Fibroblast of lung (primary cell): ENCODE data around the gene NOL4L. TPM values are rescaled to one million over a fixed set of nuclear protein-coding genes. Genes with fewer than 3 reads are reported as not detected.
A peak's percentile ranks its signal among the peaks of the same experiment; 100 is the strongest.

Experiments used
- DNase-seq, 2 donors: peaks; one replicate each; pipeline versions ENCODE4 v3.0.0 to v3.0.0-alpha.2; 2010; ENCODE audit warnings: low read depth in 2 of 2
- H2AFZ ChIP-seq: 2 replicates; pipeline ENCODE4 v1.5.1; 2012; ENCODE audit warnings: low read length, control low read depth, inconsistent platforms
- H3K27ac ChIP-seq: 2 replicates; pipeline ENCODE4 v1.5.1; 2011; ENCODE audit warnings: low read length, control low read depth; ENCODE audit not compliant: insufficient read depth
- H3K27me3 ChIP-seq: 2 replicates; pipeline ENCODE4 v1.5.1; 2011; ENCODE audit warnings: mild to moderate bottlenecking, low read length; ENCODE audit not compliant: control insufficient read depth, insufficient read depth
- H3K36me3 ChIP-seq: 2 replicates; pipeline ENCODE4 v1.5.1; 2011; ENCODE audit warnings: low read length; ENCODE audit not compliant: control insufficient read depth, insufficient read depth
- H3K4me1 ChIP-seq: 2 replicates; pipeline ENCODE4 v1.5.1; 2011; ENCODE audit warnings: low read length; ENCODE audit not compliant: control insufficient read depth, insufficient read depth; ENCODE audit errors: extremely low read depth
- H3K4me2 ChIP-seq: 2 replicates; pipeline ENCODE4 v1.5.1; 2011; ENCODE audit warnings: low read length, control low read depth; ENCODE audit not compliant: insufficient read depth; ENCODE audit errors: extremely low read depth
- H3K4me3 ChIP-seq, 4 experiments: fragments of 200-600 bp in 1 of 4; sonication (generic) in 1 of 4; replicated peaks in 1 of 4; 2 replicates each; pipeline ENCODE4 v1.5.1; 2011 to 2016; ENCODE audit warnings: low read length in 4 of 4, low read depth in 3 of 4, mild to moderate bottlenecking in 3 of 4, control low read depth in 2 of 4, inconsistent platforms in 1 of 4, mixed read lengths in 1 of 4; ENCODE audit not compliant: insufficient read depth in 1 of 4; ENCODE audit errors: control extremely low read depth in 1 of 4
- H3K79me2 ChIP-seq: 2 replicates; pipeline ENCODE4 v1.5.1; 2012; ENCODE audit warnings: mild to moderate bottlenecking, low read length, inconsistent platforms; ENCODE audit not compliant: control insufficient read depth, insufficient read depth
- H3K9ac ChIP-seq: 2 replicates; pipeline ENCODE4 v1.5.1; 2011; ENCODE audit warnings: mild to moderate bottlenecking, low read length, control low read depth; ENCODE audit not compliant: insufficient read depth
- H3K9me3 ChIP-seq: 2 replicates; pipeline ENCODE4 v1.5.1; 2012; ENCODE audit warnings: low read depth, low read length; ENCODE audit not compliant: control insufficient read depth, insufficient read depth
- H4K20me1 ChIP-seq: 2 replicates; pipeline ENCODE4 v1.5.1; 2011; ENCODE audit warnings: low read length; ENCODE audit not compliant: control insufficient read depth, insufficient read depth; ENCODE audit errors: extremely low read depth
- EZH2 ChIP-seq: IDR thresholded peaks from 2 replicates; pipeline ENCODE4 v1.5.1; 2012; ENCODE audit warnings: low read length, control low read depth, mild to moderate bottlenecking; ENCODE audit errors: missing control alignments
- polyA plus RNA-seq, 2 donors: library from polyadenylated mRNA; depleted of rRNA in 1 of 2; stranded (reverse) in 1 of 2; unstranded in 1 of 2; fragments of >200 nt; gene quantifications; 2 replicates each; pipeline ENCODE4 v1.2.1, GENCODE V29; 2011 to 2012; ENCODE audit warnings: missing spikeins in 1 of 2
- total RNA-seq: library from RNA; depleted of rRNA; stranded (reverse); fragments of >200 nt; gene quantifications from 2 replicates; pipeline ENCODE4 v1.2.1, GENCODE V29; 2014
- TF ChIP-seq, protein P1 (sequence below), 2 donors: IDR thresholded peaks in 1 of 2; conservative IDR thresholded peaks in 1 of 2; 1 replicate in 1 of 2; 2 replicates in 1 of 2; pipeline ENCODE4 v1.5.1; 2011 to 2012; ENCODE audit warnings: low read length in 2 of 2, control low read depth in 1 of 2, inconsistent platforms in 1 of 2, low read depth in 1 of 2, mild to moderate bottlenecking in 1 of 2

Gene NOL4L
- total and polyA plus RNA-seq, 2 donors (not counting 1 experiment from before 2014, with no cell fraction given), result 3.2 to 4.0 TPM

DNA sequence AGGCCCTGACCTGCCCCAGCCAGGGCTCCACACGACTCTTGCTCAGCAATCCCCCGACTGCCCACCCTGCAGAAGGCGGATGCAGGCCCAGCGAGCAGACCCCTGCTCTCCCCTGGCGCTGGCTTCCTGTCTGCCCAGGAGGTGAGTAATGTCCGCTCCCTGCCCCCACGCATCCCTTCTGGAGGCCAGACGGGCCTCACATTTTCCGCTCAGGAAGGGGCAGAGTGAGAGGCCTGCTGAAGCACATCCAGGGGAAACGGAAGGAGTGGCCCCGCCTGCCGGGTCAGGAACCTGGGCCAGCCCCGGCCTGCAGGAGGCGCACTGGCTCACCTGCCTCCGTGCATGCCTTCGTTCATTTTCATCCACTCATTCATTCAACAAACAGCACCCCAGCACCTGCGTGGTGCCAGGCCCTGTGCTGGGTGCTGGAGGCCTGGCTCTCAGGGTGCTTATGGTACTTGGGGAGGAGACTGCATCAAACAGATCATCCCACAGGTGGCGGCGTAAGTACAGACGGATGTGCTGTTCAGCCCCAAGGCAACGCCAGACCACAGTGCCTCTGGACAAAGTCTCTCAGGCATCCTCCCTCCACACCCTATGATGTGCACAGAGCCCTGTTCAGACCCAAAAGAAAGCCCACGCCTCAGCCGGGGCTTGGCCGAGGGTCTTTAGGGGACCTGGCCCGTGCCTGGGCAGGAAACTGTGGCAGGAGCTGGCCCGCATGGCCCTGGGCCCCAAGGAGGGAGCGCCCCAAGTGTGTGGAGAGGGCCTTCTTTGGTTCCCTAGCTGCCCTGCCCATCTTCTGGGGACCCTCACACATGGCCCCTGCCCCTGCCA, 114.9 kb downstream of the NOL4L start:
- no peaks in the 10 kb centered on the region for H3K27me3 ChIP-seq
- no peak overlapping the region for H3K27ac ChIP-seq
- H2AFZ ChIP-seq, result no peak overlapping the region
- peaks cover 12% of the 10 kb centered on the region for H3K79me2 ChIP-seq
- H3K4me2 ChIP-seq, result no peak overlapping the region
- H3K9me3 ChIP-seq, result no peaks in the 10 kb centered on the region
- TF ChIP-seq, protein P1, sequence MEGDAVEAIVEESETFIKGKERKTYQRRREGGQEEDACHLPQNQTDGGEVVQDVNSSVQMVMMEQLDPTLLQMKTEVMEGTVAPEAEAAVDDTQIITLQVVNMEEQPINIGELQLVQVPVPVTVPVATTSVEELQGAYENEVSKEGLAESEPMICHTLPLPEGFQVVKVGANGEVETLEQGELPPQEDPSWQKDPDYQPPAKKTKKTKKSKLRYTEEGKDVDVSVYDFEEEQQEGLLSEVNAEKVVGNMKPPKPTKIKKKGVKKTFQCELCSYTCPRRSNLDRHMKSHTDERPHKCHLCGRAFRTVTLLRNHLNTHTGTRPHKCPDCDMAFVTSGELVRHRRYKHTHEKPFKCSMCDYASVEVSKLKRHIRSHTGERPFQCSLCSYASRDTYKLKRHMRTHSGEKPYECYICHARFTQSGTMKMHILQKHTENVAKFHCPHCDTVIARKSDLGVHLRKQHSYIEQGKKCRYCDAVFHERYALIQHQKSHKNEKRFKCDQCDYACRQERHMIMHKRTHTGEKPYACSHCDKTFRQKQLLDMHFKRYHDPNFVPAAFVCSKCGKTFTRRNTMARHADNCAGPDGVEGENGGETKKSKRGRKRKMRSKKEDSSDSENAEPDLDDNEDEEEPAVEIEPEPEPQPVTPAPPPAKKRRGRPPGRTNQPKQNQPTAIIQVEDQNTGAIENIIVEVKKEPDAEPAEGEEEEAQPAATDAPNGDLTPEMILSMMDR (conservative IDR thresholded peaks at IDR 0.05 in 1 of 2, IDR thresholded peaks at IDR 0.05 in 1 of 2; ENCODE audit: low read depth in 1 of 2, low read length in 2 of 2), result peak in 1 of 2 donors; percentile 26
- TF ChIP-seq EZH2, result no peak
- H3K4me1 ChIP-seq, result peaks cover 23% of the 10 kb centered on the region
- no peaks in the 10 kb centered on the region for H4K20me1 ChIP-seq
- H3K4me3 ChIP-seq, result no peak overlapping the region
- peak; percentile 58 to 92 for DNase-seq
- H3K36me3 ChIP-seq, result peaks cover 2% of the 10 kb centered on the region
- H3K9ac ChIP-seq, result no peak overlapping the region

DNA sequence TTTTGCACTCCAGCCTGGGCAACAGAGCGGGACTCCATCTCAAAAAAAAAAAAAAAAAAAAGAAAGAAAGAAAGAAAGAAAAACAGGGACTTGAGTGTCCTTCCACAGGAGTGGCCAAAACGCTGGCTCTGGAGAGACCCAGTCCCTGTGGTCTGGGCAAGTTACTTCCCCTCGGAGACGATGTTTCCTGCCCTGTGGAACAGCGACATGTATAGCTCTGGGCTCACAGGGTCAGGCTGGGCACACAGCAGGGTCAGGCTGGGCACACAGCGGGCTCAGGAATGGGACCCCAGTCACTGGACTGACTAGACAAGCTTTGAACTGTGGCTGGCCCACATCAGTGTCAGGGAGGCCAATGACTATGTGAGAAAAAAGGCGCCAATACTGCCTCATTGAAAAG, 116.3 kb downstream of the NOL4L start:
- no peak overlapping the region for H3K9ac ChIP-seq
- H3K79me2 ChIP-seq, result peaks cover 7% of the 10 kb centered on the region
- peaks cover 17% of the 10 kb centered on the region for H3K4me1 ChIP-seq

DNA sequence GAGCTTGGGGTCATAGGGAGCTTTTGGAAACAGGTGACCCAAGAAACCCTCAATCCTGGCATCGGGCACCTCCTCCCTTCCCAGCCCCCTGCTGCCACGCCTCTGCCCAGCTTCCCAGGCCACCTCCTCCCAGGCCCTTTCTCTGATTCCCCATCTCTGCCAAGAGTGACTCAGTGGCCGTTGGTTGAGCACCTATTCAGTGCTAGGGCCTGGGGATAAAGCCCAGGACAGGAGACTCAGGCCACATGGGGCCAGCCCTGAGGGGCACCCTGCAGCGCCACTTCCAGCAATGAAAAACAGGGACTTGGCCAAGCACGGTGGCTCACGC, 116.9 kb downstream of the NOL4L start:
- Histone ChIP-seq H3K79me2 (peaks cover 3% of the 10 kb centered on the region), H3K27ac (no peak overlapping the region), H2AFZ (no peak overlapping the region), H3K27me3 (no peaks in the 10 kb centered on the region), H4K20me1 (no peaks in the 10 kb centered on the region), H3K4me3 (no peak overlapping the region), H3K9ac (no peak overlapping the region), H3K4me2 (no peak overlapping the region), H3K4me1 (peaks cover 13% of the 10 kb centered on the region), H3K36me3 (peaks cover 3% of the 10 kb centered on the region), H3K9me3 (no peaks in the 10 kb centered on the region)
- no peak for TF ChIP-seq EZH2
- TF ChIP-seq, protein P1 (conservative IDR thresholded peaks at IDR 0.05 in 1 of 2, IDR thresholded peaks at IDR 0.05 in 1 of 2; ENCODE audit: low read depth in 1 of 2, low read length in 2 of 2), result no peak
- no peak for DNase-seq

More for the DNA sequence above, 116.3 kb downstream of the NOL4L start:
- TF ChIP-seq, protein P1 (conservative IDR thresholded peaks at IDR 0.05 in 1 of 2, IDR thresholded peaks at IDR 0.05 in 1 of 2; ENCODE audit: low read depth in 1 of 2, low read length in 2 of 2), result no peak
- TF ChIP-seq EZH2, result no peak
- no peaks in the 10 kb centered on the region for H4K20me1 ChIP-seq
- no peak for DNase-seq
- H3K4me3 ChIP-seq, result no peak overlapping the region
- no peak overlapping the region for H3K4me2 ChIP-seq
- H3K27me3 ChIP-seq, result no peaks in the 10 kb centered on the region
- H2AFZ ChIP-seq, result no peak overlapping the region
- peaks cover 2% of the 10 kb centered on the region for H3K36me3 ChIP-seq
- no peaks in the 10 kb centered on the region for H3K9me3 ChIP-seq
- H3K27ac ChIP-seq, result no peak overlapping the region
